DND-41 (cell line): ENCODE results near the gene DNAJC12.

Experiments
- CTCF ChIP-seq: IDR thresholded peaks from 2 replicates; pipeline ENCODE4 v1.5.1; 2012; ENCODE audit warnings: borderline replicate concordance, low read length, moderate library complexity, mild to moderate bottlenecking; ENCODE audit not compliant: poor library complexity, severe bottlenecking; ENCODE audit errors: extremely low read depth
- EZH2 ChIP-seq: IDR thresholded peaks from 3 replicates; pipeline ENCODE4 v1.6.1; 2012; ENCODE audit warnings: borderline replicate concordance, low read depth, mild to moderate bottlenecking, moderate library complexity, low read length, inconsistent platforms; ENCODE audit not compliant: severe bottlenecking

GRCh38 chr10:67807855-67808456 is 30.0 kb downstream of the DNAJC12 start:
- TF ChIP-seq CTCF: no peak
- no peak for TF ChIP-seq EZH2
